Loucy (cell line): ENCODE data around the gene CYP27B1.

Source experiments
- EZH2phosphoT487 ChIP-seq: fragments of 200-600 bp; IDR thresholded peaks from 2 replicates; pipeline ENCODE4 v1.6.1; 2018; ENCODE audit warnings: antibody characterized with exemption, mild to moderate bottlenecking, moderate library complexity, borderline replicate concordance
- TF ChIP-seq, protein P1 (sequence below): fragments of 200-600 bp; sonication (generic); conservative IDR thresholded peaks from 2 replicates; pipeline ENCODE4 v1.5.1; 2014; ENCODE audit warnings: mild to moderate bottlenecking, antibody characterized with exemption, low read length

DNA sequence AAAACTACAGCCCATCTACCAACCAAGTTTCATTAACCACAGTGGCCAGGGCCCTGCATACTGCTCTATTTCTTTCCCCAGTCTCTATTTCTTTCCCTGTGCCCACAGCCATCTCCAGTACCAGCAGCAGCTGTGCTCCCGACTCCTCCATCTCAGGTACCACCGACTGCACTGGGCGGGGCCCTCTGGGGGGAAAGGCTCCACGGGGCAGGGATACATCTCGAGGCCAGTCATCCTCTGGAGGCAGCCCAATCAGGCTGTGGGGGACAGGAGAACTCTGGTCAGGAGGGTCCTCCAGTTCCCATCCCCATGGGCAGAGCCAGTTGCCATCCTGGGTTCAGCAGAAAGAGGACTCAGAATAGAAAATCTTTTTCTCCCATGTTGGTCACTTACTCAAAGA is 17.8 kb downstream of the CYP27B1 start:
- TF ChIP-seq, protein P1, sequence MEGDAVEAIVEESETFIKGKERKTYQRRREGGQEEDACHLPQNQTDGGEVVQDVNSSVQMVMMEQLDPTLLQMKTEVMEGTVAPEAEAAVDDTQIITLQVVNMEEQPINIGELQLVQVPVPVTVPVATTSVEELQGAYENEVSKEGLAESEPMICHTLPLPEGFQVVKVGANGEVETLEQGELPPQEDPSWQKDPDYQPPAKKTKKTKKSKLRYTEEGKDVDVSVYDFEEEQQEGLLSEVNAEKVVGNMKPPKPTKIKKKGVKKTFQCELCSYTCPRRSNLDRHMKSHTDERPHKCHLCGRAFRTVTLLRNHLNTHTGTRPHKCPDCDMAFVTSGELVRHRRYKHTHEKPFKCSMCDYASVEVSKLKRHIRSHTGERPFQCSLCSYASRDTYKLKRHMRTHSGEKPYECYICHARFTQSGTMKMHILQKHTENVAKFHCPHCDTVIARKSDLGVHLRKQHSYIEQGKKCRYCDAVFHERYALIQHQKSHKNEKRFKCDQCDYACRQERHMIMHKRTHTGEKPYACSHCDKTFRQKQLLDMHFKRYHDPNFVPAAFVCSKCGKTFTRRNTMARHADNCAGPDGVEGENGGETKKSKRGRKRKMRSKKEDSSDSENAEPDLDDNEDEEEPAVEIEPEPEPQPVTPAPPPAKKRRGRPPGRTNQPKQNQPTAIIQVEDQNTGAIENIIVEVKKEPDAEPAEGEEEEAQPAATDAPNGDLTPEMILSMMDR: no peak
- no peak for TF ChIP-seq EZH2phosphoT487
